ENCODE data around the gene PADI2.
A peak's percentile ranks its signal among the peaks of the same experiment; 100 is the strongest.

The PADI2 gene

GRCh38 chr1:17123196-17124045 is 4.2 kb upstream of the PADI2 start:
- TF ChIP-seq CTCF (IDR thresholded peaks at IDR 0.05; ENCODE audit: borderline replicate concordance, control extremely low read depth, extremely low read depth, insufficient read depth, missing control alignments), result no peak
- in situ Hi-C loops (cut with MboI; ENCODE audit: low sequenced_read_pairs, unreplicated experiment), result no loop called here
- no peak for DNase-seq (ENCODE audit: low spot score)

GRCh38 chr1:17122521-17123164 is 3.4 kb upstream of the PADI2 start:
- no peak for DNase-seq (ENCODE audit: low spot score)
- no peak for TF ChIP-seq CTCF (IDR thresholded peaks at IDR 0.05; ENCODE audit: borderline replicate concordance, control extremely low read depth, extremely low read depth, insufficient read depth, missing control alignments)
- in situ Hi-C loops (cut with MboI; ENCODE audit: low sequenced_read_pairs, unreplicated experiment), result no loop called here

DNA sequence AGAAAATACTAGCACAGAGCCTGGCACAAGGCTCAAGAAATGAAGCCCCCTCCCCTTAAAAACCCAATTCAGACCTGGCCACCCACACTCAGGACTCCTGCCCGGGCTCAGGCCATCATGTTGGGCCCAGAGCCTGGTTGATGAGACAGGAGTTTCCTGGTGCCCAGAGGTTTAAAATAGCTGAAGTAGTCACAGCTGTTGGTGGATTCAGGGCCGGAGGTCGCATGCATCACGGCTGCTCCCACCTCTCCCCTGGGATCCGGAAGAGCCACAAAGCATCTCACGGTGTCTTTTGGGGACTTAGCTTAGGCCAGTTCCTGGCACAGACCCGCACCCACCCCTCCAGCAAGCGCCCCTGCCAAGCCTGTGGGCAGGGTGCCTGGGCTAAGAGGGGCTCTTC is 2.6 kb upstream of the PADI2 start:
- DNase-seq (ENCODE audit: low spot score), result no peak
- no peak for TF ChIP-seq CTCF (IDR thresholded peaks at IDR 0.05; ENCODE audit: borderline replicate concordance, control extremely low read depth, extremely low read depth, insufficient read depth, missing control alignments)
- in situ Hi-C loops (cut with MboI; ENCODE audit: low sequenced_read_pairs, unreplicated experiment), result no loop called here

GRCh38 chr1:17120962-17121837 is 1.9 kb upstream of the PADI2 start:
- no peak for TF ChIP-seq CTCF (IDR thresholded peaks at IDR 0.05; ENCODE audit: borderline replicate concordance, control extremely low read depth, extremely low read depth, insufficient read depth, missing control alignments)
- in situ Hi-C loops (cut with MboI; ENCODE audit: low sequenced_read_pairs, unreplicated experiment), result no loop called here
- no peak for DNase-seq (ENCODE audit: low spot score)

DNA sequence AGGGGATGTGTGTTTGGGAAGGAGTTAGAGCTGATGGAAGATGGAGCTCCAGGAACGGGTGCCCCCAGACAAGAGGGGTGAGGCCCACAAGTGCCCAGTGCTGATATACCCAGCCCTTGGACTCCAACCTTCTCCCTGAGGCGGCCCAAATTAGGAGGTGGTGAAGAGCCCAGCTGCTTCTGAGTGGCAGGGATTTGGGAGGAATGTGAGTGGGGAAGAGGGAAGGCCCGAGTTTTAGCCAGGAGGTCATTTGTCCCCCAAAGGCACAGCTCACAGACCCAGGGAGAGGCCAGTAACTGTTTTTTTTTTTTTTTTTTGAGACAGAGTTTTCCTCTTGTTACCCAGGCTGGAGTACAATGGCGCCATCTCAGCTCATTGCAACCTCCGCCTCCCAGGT is 1.2 kb upstream of the PADI2 start:
- no peak for DNase-seq (ENCODE audit: low spot score)
- in situ Hi-C loops (cut with MboI; ENCODE audit: low sequenced_read_pairs, unreplicated experiment), result no loop called here
- TF ChIP-seq CTCF (IDR thresholded peaks at IDR 0.05; ENCODE audit: borderline replicate concordance, control extremely low read depth, extremely low read depth, insufficient read depth, missing control alignments), result no peak

- DNase-seq (ENCODE audit: low spot score), result peak; percentile 75
- in situ Hi-C loops (cut with MboI; ENCODE audit: low sequenced_read_pairs, unreplicated experiment), result no loop called here
These were observed 676 bp upstream of the PADI2 start for GRCh38 chr1:17119773-17120480.

More at GRCh38 chr1:17119773-17120480, 676 bp upstream of the PADI2 start:
- no peak for TF ChIP-seq CTCF (IDR thresholded peaks at IDR 0.05; ENCODE audit: borderline replicate concordance, control extremely low read depth, extremely low read depth, insufficient read depth, missing control alignments)

All from GM13976 (cell line).